Putamen (tissue), 1 donor: Measurements from ENCODE around the gene HPCAL1.

Experiments used
- DNase-seq: peaks from one replicate; pipeline ENCODE4 v3.0.0-alpha.2; 2016; ENCODE audit warnings: low spot score

The HPCAL1 gene

DNA sequence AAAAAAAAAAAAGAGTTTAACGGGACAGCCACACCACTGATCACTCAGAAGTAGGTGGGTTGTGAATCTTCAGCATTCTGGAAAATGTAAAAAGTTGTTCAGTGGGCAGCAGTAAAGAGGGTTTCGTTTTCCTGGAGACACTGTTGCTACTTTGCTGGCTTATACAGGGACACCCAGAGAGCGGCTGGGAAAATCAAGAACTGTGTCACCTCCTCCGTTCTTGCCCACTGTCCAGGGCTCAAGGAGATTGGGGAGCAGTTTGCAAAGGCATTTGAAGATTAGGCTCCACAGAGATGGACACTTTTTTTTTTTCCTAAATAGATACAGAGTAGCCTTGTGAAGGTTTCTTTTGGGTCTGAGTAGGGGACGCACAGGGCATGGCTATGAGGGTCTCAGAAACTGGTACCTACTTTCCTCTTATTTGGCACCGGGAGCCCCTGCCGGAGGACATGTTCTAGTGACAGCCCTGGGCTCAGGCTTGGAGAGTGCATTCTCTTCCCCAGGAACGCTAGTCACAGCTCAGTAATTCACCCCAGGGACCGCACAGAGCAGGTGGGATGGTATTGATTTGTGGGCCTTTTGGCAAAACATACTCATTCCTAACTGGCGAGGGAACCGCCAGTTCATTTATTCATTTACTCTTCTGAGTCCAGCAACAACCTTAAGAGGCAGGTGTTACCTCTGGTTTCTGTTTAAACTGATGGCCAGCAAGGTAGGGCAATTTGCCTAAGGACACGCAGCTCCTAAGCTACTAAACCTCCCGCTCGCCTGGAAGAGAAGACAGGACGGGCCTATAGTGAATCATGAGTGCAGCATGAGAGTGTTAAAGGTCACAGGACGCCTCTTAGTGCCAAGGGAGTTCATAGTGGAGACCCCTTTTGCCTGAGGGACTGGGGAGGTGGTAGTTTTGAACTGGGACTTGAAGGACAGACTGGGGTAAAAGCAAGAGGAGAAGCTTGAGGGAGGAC lies 53.1 kb downstream of the HPCAL1 start:
- no peak for DNase-seq

DNA sequence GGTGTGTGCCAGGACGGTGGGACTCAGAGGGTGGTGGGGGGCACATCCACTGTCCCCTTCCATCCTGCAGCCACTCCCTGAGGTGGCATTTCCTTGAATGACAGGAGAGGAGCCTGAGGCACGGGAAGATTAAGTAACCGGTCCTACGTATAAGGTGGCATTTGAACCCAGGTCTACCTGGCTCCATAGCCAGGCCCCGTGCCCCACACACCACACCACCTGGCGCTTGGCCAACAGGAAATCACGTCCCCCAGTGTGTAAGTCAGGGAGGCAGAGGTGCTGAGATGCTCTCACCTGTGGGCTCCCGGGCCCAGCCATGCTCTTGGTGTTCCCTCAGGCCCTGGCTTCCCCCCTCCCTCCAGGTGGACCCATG lies 53.7 kb downstream of the HPCAL1 start:
- DNase-seq, result no peak

DNA sequence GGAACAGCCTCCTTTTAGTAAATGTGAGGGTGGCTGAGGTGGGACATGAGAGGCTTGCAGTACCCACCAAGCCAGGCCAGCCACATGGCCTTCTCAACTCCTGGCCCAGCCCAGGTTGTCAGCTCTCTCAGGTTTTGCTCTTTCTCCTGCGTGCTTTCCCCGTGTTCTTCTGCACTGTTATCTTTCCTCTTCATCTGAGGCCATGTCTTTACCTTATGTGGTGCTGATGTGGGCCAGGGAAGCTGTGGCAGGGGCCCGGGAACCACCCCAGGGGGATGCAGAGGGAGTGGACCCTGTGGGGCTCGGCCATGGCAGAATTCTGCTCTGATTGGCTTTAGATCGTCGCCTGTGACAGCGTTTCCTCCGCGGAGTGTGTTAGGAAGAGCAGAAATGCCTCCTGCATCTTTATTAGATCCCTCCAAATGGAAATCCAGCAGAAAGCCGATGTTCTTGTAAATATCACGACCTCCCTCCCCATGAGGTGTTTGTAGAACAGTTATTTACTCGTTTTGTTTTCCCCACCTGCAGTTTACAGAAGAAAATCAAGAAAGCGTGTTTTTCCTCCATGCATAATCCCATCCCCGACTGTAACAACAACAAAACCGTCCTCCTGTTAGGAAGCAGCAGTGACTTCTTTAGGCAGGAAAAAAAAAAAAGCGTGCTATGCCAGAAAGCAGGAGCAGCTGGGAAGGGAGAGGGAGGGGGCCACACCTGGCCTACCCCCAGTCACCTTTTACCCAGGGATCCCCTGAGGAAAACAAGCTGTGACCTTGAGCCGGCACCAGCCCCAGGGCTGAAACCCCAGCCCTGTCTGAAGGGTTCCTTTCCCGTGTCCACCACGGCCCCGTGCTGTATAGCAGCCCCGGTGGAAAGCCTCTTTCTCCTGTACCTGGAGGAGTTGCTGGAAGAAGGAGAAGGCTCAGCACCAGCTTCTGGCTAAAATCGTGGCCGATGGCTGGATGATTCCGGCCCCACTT lies 54.8 kb downstream of the HPCAL1 start:
- DNase-seq, result no peak

DNA sequence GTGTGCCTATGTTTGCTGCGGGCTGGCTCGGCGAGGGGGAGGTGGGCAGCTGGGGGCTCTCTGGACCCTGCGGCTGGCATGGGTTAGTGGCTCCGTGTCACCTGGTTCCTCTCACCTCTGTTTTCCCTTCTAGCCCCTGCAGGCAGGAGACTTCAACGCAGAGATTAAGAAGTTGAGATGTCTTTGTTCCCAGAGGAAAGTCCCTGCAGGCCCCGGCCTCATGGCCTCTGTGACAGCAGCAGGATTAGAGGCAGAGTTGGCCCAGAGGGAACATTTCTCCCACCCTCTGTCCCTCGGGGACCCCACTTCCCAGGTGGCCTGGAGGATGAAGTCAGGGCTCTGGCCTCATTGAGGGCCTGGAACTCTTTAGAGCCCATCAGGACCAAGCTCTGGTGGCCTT lies 56.5 kb downstream of the HPCAL1 start:
- no peak for DNase-seq

DNA sequence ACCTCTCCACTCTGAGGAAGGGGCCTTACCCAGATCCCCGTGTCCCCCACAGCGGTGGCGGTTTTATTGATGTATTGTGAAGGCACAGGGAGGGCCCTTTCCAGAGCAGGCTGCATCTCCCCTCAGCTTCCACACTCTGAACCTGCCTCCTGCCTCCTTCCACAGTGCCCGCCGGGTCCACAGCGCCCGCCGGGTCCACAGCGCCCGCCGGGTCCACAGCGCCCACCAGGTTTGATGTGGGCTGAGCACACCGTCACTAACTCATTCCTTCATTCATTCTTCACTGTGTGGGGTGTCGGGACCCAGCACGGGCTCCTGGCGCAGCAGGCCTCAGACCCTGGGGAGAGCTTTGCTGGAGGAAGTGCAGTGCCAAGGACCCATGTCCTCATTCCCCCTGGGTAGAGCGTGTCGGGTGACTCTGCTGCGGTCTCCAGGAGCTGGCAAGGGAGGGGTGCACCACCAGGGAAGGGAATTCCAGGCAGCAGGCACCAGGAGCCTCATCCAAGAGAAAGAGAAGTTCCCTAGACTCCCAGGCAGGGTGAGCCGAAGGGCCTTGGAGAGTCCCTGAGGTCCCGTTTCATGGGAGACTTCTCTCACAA lies 57.1 kb downstream of the HPCAL1 start:
- no peak for DNase-seq

DNA sequence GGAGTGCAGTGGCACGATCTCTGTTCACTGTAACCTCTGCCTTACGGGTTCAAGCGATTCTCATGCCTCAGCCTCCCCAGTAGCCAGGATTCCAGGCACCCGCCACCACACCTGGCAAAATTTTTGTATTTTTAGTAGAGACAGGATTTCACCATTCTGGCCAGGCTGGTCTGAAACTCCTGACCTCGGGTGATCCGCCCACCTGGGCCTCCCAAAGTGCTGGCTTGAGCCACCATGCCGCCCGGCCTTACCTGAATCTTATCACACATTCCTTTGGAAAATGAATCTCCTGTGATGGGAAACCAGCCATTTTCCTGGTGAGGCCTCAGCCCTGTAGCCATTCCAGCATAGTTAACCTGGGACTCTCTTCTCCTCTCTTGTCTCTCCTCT lies 57.8 kb downstream of the HPCAL1 start:
- no peak for DNase-seq

DNA sequence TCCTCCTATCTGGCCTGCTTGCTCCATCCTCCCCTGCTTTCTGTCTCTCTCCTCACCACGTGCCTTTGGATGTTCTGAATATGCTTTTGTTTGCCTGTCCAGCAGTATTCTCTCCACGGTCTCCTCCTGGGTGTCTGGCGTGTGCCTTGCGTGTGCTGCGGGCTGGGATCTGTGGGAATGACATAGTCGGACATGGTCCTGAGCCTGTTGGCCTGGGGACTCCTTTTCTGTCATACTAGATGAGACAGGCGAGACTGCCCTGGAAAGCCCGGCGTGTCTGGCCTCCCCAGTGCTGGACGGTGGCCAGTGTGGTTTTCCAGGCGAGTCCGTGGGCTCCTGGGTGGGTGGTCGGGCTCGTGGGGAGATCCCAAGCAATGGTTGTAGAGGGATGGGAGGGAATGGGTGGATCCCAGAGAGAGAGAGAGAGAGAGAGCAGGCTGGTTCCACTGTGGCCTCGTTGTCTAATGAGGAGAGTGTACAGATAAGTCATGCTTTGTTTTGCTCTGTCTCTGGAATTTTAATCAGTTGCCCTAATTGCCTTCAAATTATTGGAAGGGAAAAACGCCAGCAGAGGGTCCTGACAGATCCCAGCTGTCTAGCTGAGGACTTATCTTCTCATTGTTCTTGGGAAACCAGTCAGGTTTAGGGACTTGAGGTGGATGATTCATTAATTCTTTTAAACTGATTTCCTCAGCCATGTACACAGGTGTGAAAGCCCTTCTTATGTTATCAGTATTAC lies 58.3 kb downstream of the HPCAL1 start:
- DNase-seq, result peak; percentile 28

DNA sequence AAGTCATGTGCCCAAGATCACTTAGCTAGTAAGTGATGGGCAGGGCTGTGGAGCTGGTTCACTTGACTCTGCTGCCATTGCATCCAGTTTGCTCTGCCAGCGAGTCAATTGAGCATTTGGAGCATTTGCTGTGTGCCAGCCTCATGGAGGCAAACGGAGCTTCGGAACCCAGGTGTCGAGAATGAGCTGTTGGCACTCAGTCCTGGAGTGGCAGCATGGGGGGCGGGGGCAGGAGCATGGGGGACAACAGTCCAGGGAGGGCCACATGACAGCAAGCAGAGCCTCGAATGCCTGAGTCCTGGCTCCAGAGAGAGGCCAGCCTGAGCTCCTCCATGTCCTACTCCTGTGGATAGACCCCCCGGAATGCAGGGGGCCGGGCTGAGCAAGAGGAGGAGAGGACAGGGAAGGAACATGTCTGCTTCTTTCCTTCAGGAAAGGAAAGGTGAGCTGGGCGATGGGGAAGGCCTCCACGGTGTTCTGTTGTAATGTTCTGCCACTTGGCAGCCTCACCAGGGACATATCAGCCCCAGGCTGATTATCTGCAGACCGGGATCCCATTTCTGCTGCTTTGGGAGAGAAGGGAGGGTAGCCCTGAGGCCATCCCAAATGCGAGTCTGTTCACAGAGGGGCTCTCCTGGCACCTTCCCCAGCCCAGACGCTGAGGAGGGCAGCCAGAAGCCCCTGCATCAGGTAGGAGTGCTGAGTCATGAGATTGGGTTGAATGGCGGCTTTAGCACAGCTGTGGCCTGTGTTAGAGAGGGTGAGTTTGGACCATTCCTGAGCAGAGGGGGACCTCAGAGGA lies 59.6 kb downstream of the HPCAL1 start:
- DNase-seq, result no peak

DNA sequence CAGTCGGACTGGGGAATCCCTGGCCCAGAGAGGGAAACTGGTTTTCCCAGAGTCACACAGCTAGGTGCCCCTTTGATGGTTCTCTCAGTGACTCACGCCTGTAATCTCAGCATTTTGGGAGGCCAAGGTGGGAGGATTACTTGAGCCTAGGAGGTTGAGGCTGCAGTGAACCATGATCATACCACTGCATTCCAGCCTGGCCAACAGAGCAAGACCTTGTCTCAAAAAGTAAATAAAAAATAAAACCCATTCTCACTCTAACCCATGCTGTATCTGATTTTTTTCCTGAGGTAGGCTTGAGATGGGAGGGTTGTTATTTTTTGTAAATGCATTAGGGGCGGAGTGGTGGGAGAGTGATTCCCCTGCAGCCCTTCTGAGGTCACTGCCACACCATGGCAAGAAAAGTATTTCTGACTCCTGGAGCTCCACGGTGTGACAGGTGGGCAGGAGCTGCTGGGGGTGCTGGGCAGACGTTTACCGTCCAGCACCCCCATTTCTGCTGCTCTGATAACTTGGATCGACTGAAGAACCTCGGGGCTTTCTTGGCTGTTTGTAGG lies 60.3 kb downstream of the HPCAL1 start:
- no peak for DNase-seq

DNA sequence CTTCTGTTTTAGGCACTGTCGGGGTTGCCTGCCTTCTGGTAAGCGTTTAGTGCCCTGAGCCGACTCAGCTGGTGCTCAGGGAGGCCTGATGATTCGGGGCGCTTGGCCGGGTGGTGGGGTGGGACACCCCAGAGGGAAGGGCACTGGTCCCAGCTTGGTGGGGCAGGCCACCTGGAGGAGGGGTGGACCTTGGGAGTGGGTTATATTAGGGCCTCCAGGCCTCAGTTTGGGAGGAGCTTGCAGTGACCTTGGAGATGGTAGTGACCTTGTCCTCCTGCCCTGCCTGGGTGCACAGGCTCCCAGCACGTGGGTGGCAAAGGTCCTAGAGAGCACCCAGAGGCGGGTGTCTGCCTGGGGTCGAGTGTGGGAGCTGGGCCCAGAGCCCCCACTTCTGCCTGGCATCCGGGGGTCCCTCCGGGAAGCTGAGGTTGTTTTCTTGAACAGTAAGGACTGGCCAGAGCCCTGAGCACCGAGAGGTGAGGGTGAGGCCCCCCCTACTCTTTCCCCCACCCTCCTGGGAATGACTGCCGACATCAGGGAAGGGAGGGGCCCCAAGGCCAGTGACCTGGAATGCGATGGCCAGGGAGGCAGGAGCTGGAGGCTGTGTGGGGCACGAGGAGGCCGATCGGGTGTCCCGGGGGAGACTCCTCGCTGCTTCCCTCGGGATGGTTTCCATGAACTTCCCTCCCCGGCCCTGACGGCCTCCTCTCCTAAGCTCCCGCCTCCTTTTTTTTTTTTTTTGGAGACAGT lies 61.3 kb downstream of the HPCAL1 start:
- DNase-seq, result no peak

DNA sequence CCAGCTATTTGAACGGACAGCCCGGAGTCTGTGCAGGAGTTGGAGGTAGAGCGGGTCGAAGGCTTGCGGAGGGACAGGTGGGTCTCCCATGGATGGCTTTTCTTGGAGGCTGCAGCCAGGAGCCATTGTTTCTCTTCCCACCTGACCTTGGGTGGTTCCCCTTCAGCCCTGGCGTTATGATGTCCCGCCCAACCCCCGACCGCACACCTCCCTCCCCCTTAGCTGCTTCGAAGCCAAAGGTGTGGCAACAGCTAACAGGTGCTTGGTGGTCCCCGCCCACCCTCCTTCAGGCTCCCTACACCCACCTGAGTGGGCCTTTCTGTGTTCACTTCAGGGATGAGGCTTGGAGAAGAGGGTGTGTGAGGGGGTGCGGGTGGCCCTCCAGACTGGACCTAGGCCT lies 62.7 kb downstream of the HPCAL1 start:
- no peak for DNase-seq

DNA sequence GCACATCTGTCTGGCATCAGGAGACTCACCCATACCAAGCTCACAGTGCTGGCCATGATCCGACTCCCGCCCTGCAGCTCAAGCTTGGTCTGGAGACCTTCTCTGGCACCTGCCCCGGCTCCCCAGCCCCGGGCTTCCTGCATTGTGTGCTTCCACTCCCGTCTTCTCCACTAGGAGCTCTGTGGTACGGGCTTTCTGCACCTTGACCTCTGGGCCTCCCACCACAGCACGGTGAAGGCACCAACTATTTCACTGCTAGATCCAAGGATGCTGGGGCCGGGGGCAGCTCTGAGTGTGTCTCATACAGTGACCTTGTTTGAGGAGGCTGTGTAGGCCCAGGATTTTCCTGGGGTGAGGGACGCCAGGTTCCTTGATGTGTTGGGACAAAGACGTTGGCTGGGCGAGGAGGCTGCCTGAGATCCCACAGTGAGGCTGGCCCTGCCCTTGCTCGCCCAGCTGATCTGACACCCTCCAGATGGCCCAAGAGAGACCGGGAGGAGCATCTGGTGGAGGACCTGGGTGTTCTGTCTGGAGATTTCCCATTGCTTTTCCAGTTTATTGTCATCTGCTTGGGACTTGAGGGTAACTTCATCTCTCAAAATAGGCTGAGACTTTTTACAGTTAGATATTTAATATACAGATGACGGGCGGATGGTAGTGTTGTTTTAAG lies 64.0 kb downstream of the HPCAL1 start:
- DNase-seq, result no peak

DNA sequence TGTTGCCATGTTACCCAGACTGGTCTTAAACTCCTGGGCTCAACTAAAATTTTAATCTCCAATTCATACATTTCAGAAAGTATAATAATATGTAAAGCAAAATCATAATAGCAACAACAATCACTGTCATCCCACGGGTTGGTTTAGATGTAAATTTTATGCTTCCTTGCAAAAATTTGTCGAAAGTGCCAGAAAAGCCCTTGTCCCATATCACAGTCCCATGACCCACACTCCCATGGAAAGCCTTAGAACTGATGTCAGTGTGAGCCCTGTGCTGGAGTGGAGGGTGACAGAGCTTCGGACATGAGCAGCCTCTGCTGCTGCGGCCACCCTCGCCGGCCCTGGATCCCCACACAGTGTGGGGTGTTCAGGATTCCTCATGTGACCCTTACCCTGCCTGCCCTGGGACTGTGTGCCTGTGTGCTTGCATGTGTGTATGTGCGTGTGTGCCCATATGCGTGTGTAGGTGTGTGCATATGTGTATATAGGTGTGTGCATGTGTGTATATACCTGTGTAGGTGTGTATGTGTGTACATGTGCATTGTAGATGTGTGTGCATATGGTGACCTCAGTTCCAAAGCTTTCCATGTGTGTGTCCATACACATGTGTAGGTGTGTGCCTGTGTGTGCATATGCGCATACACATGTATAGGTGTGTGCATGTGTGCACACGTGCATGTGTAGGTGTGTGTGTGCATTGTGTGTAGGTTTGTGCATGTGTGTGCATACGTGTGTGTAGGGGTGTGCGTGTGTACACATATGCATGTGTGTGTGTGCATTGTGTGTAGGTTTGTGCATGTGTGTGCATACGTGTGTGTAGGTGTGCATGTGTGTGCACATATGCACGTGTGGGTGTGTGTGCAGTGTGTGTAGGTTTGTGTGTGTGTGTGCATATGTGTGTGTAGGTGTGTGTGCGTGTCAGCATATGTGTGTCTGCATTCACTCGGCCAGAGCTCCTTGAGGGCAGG lies 65.1 kb downstream of the HPCAL1 start:
- DNase-seq, result no peak

DNA sequence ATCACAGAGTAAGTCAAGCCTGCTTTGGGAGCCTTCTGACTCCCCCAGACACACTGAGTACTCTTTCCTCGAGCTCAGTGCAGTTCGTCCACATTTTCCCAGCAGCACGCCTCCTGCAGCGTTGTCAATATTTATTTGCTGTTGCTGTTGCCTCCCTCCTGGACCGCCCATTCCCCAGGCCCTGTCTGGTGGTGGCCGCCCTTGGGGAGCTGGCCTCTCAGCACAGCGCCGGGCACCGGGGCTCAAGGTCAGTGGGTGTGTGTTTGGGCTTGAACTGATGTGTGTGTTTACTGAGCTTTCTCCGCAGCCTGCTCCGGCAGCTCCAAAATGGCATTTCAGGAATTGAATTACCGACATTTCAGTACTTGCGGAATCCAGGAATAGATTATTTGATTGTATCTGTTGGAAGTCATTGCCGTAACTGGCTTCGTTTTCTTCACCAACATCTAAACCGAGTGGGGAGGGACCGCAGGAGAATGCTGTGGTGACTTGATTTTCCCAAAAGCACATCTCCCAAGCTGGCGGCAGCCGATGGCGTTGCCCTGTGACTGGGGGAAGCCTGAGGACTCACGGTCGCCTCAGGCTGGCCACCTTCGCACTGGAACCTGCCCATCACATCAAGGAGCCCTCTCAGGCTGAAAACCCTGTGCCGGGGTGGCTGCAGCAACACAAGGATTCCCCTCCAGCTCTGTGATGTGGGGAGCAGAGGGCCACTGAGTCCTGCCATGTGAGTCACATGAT lies 66.0 kb downstream of the HPCAL1 start:
- DNase-seq, result no peak

DNA sequence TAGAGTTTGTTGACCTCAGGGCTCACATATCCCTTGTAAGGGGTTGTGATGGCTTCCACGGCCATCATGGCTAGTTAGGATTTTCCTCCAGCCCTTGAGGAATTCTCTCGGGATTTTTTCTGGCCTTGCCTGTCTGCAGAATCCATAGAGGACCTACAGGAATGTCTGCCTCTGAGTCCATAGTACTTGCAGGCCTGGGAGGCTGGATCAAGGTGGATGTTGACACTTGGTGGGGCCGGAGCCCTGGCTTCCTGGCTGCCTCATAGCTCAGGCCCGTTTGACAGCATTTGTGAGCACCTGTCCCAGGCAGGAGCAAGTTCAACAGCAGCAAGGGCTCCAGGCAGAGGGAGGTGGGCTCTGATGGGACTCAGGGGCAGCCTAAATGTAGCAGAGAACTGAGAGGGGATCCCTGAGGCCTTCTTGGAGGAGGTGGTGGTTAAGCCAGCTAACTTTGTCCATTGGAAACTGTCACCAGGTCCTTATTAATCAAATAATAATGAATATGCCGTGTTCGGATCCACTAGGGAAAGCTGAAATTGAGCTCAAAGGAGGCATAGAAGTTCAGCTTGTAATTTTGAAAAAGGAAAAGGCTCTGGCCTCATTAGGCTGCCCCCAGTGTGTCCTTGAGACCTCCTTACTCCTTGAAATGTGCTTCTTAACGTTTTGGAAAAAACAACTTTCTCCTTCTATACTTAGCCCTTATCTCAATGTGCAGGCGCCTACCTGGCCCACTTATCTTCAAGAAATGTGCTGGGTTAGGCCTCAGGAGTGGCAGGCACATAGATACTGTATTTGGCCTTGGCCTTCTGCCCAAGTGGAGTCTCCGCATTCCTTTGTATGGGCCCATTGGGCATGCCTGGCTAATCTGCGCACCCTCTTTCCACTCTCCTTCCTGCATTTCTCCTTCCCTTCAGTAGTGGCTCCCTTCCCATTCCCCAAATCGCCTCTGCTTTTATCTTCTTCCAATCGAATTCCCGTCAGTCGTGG lies 66.9 kb downstream of the HPCAL1 start:
- no peak for DNase-seq

DNA sequence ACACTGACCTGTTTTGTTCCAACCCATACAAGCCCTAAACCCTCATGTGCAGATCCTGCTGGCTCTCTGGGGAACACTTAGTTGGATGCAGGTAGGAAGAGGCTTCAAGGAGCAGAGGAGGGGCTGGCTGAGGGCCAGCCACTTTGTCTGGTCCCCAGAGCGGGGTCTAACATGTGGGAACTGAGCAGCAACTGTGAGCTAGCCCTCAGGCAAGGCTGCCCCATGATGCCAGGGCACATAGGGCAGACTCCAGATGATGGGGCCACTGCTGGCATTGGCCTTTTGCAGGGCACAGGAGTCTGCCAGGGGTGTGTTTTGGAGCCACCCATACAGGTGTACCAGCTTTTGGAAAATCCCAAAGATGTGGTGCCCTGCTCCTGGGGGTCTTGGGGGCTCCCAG lies 67.7 kb downstream of the HPCAL1 start:
- DNase-seq, result no peak
